OCI-LY3 (cell line): Measurements from ENCODE around the gene KIAA1671.

Source experiments
- H2AFZ ChIP-seq: fragments of 200-600, 300-600 bp; shearing (Covaris generic); 2 replicates; pipeline ENCODE4 v1.6.0; 2014; ENCODE audit warnings: antibody characterized with exemption, low read depth, low read length
- H3K27ac ChIP-seq: fragments of 200-600, 300-600 bp; sonication (generic); 2 replicates; pipeline ENCODE4 v1.5.1; 2014; ENCODE audit warnings: mild to moderate bottlenecking, low read length, moderate library complexity, mixed read lengths
- H3K27me3 ChIP-seq: fragments of 200-600, 300-600 bp; sonication (generic); 2 replicates; pipeline ENCODE4 v1.6.1; 2014; ENCODE audit warnings: low read depth, low read length, mixed read lengths
- H3K36me3 ChIP-seq: fragments of 200-600, 300-600 bp; sonication (generic); replicated peaks from 2 replicates; pipeline ENCODE3; 2014; ENCODE audit warnings: low read depth, low read length, mixed read lengths
- H3K4me1 ChIP-seq: fragments of 300-600, 200-600 bp; sonication (generic); 2 replicates; pipeline ENCODE4 v1.6.1; 2014; ENCODE audit warnings: low read length, mixed read lengths
- H3K4me2 ChIP-seq: fragments of 200-600, 300-600 bp; sonication (generic); 2 replicates; pipeline ENCODE4 v1.6.1; 2014; ENCODE audit warnings: low read length, mixed read lengths
- H3K4me3 ChIP-seq: fragments of 300-600, 200-600 bp; sonication (generic); 2 replicates; pipeline ENCODE4 v1.5.1; 2014; ENCODE audit warnings: antibody characterized with exemption, mild to moderate bottlenecking, low read length, moderate library complexity
- H3K79me2 ChIP-seq: fragments of 300-600, 200-600 bp; shearing (Covaris generic); 2 replicates; pipeline ENCODE4 v1.6.1; 2014; ENCODE audit warnings: mild to moderate bottlenecking, low read length, mixed read lengths
- H3K9ac ChIP-seq: fragments of 300-600, 200-600 bp; shearing (Covaris generic); 2 replicates; pipeline ENCODE4 v1.6.0; 2014; ENCODE audit warnings: mild to moderate bottlenecking, low read length, moderate library complexity
- H3K9me3 ChIP-seq: fragments of 200-600, 300-600 bp; shearing (Covaris generic); 2 replicates; pipeline ENCODE4 v1.6.1; 2014; ENCODE audit warnings: low read length, mixed read lengths; ENCODE audit not compliant: insufficient read depth
- H4K20me1 ChIP-seq: fragments of 200-600, 300-600 bp; sonication (generic); 2 replicates; pipeline ENCODE4 v1.6.1; 2016; ENCODE audit warnings: low read length, mixed read lengths; ENCODE audit not compliant: insufficient read depth
- CTCF ChIP-seq: fragments of 200-600, 300-600 bp; sonication (generic); IDR thresholded peaks from 2 replicates; pipeline ENCODE4 v1.5.1; 2014; ENCODE audit warnings: antibody characterized with exemption, low read length, low read depth
- EZH2phosphoT487 ChIP-seq: fragments of 200-600 bp; shearing (Covaris generic); IDR thresholded peaks from 2 replicates; pipeline ENCODE4 v1.6.1; 2018; ENCODE audit warnings: antibody characterized with exemption, mixed run types, low read depth

Gene KIAA1671

GRCh38 chr22:25182131-25183110 is 229.9 kb downstream of the KIAA1671 start:
- no peak overlapping the region for H3K9ac ChIP-seq
- H3K4me3 ChIP-seq, result no peak overlapping the region
- H3K79me2 ChIP-seq, result no peaks in the 10 kb centered on the region
- no peak overlapping the region for H3K27ac ChIP-seq
- H3K4me2 ChIP-seq, result no peak overlapping the region
- peaks cover 19% of the 10 kb centered on the region; the same call in 1 of the 2 replicates for H3K27me3 ChIP-seq
- no peak overlapping the region for H2AFZ ChIP-seq
- peaks cover 5% of the 10 kb centered on the region; the same call in 1 of the 2 replicates for H3K9me3 ChIP-seq
- H3K36me3 ChIP-seq, result no peaks in the 10 kb centered on the region
- no peak for TF ChIP-seq CTCF
- TF ChIP-seq EZH2phosphoT487, result no peak
- H4K20me1 ChIP-seq, result no peaks in the 10 kb centered on the region
- no peaks in the 10 kb centered on the region for H3K4me1 ChIP-seq

GRCh38 chr22:25183949-25184619 is 231.6 kb downstream of the KIAA1671 start:
- no peak overlapping the region for H3K27ac ChIP-seq
- TF ChIP-seq CTCF, result no peak
- TF ChIP-seq EZH2phosphoT487, result no peak
- H4K20me1 ChIP-seq, result no peaks in the 10 kb centered on the region
- H3K9me3 ChIP-seq, result peaks cover 5% of the 10 kb centered on the region; the same call in 1 of the 2 replicates
- no peaks in the 10 kb centered on the region for H3K79me2 ChIP-seq
- no peaks in the 10 kb centered on the region for H3K4me1 ChIP-seq
- H3K4me2 ChIP-seq, result no peak overlapping the region
- peaks cover 19% of the 10 kb centered on the region; the same call in 1 of the 2 replicates for H3K27me3 ChIP-seq
- H2AFZ ChIP-seq, result no peak overlapping the region
- H3K36me3 ChIP-seq, result no peaks in the 10 kb centered on the region
- no peak overlapping the region for H3K4me3 ChIP-seq
- H3K9ac ChIP-seq, result no peak overlapping the region

GRCh38 chr22:25186140-25186539 is 233.6 kb downstream of the KIAA1671 start:
- H3K27ac ChIP-seq, result no peak overlapping the region
- no peaks in the 10 kb centered on the region for H3K79me2 ChIP-seq
- TF ChIP-seq EZH2phosphoT487 (no peak), CTCF (no peak)
- no peaks in the 10 kb centered on the region for H3K36me3 ChIP-seq
- no peak overlapping the region for H3K4me2 ChIP-seq
- peaks cover 9% of the 10 kb centered on the region; the same call in 1 of the 2 replicates for H3K27me3 ChIP-seq
- H2AFZ ChIP-seq, result no peak overlapping the region
- no peak overlapping the region for H3K9ac ChIP-seq
- H3K4me3 ChIP-seq, result no peak overlapping the region
- H4K20me1 ChIP-seq, result no peaks in the 10 kb centered on the region
- no peaks in the 10 kb centered on the region for H3K4me1 ChIP-seq
- H3K9me3 ChIP-seq, result no peaks in the 10 kb centered on the region

- TF ChIP-seq EZH2phosphoT487, result no peak
- no peak for TF ChIP-seq CTCF
- H3K9me3 ChIP-seq, result no peaks in the 10 kb centered on the region
Observed at GRCh38 chr22:25187469-25187868, 235.0 kb downstream of the KIAA1671 start.

More at GRCh38 chr22:25187469-25187868, 235.0 kb downstream of the KIAA1671 start:
- peaks cover 9% of the 10 kb centered on the region; the same call in 1 of the 2 replicates for H3K27me3 ChIP-seq
- no peak overlapping the region for H3K9ac ChIP-seq
- H3K27ac ChIP-seq, result no peak overlapping the region
- H3K4me2 ChIP-seq, result no peak overlapping the region
- H2AFZ ChIP-seq, result no peak overlapping the region
- no peaks in the 10 kb centered on the region for H3K4me1 ChIP-seq
- no peaks in the 10 kb centered on the region for H3K79me2 ChIP-seq
- H4K20me1 ChIP-seq, result no peaks in the 10 kb centered on the region
- H3K4me3 ChIP-seq, result no peak overlapping the region
- no peaks in the 10 kb centered on the region for H3K36me3 ChIP-seq
